HFF-Myc (cell line): ENCODE results near the gene NDUFAF8.
A peak's percentile ranks its signal among the peaks of the same experiment; 100 is the strongest.

ENCODE experiments used
- DNase-seq: peaks from one replicate; pipeline ENCODE4 v3.0.0-alpha.2; 2011; ENCODE audit warnings: low read depth; ENCODE audit errors: extremely low read depth
- H3K4me3 ChIP-seq: replicated peaks from 2 replicates; pipeline ENCODE4 v1.5.1; 2011; ENCODE audit warnings: low read depth, mild to moderate bottlenecking, control low read depth, low read length
- CTCF ChIP-seq: IDR thresholded peaks from 2 replicates; pipeline ENCODE4 v1.5.1; 2012; ENCODE audit warnings: mild to moderate bottlenecking, low read depth, low read length, control low read depth; ENCODE audit errors: missing control alignments

NDUFAF8 gene

DNA sequence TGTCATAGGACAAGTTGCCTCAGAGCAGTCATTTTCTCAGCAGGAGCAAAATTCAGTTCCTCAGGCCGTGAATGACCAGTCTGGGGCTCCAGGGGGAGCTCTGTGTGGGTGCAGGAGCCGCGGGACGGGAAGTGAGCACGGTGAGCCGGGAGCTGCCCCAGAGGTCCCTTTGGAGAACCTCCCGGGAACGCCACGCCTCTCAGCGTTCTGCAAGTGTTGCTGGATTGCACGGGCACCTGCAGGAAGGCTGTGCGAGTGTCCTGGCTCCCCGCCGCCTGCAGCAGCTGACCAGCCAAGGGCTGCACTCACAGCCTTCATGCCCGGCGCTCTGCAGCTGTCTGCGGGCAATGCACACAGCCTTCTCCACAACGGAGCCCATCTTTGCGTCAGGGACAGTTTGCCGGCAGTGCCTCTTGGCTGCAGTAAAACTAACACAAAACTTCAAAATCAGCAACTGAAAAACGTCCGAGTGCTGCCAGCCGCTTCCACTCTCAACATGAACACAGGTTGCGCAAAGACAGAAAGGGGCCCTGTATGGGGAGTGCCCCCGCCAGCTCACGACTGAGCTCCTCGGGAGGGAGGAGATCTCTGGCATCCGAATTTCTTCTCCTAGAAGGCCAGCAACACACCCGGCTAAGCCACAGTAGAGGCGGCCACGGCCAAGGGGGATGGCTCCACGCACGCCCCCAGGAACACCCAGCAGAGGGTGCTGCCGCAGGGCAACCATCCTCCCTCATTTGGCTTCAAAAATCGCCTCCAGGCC lies 16.0 kb downstream of the NDUFAF8 start:
- H3K4me3 ChIP-seq, result no peak overlapping the region
- TF ChIP-seq CTCF, result peak; percentile 77
- peak; percentile 32 for DNase-seq

- no peak overlapping the region for H3K4me3 ChIP-seq
- no peak for TF ChIP-seq CTCF
- no peak for DNase-seq
Measured at GRCh38 chr17:81256616-81257015, 17.5 kb downstream of the NDUFAF8 start.

DNA sequence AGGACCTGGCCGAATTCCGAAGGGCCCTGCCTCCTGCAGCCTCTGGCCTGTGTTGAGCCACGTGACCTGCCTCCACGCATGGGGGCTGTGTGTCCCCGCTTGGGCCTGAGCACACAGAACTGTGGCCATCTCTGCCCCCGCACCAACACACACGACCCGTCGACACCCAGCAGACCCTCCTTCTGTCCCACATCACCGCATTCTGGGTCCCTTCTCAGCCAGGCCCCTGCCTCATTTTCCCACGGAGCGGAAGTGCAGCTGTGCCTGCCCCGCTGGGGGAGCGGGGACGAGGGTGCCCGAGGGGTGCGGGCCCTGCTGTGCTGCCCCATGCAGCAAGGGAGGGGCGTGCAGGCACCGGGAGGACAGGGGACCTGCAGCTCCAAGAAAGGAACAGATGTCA lies 18.4 kb downstream of the NDUFAF8 start:
- no peak for DNase-seq
- no peak overlapping the region for H3K4me3 ChIP-seq
- no peak for TF ChIP-seq CTCF

GRCh38 chr17:81258292-81258691 lies 19.2 kb downstream of the NDUFAF8 start:
- TF ChIP-seq CTCF, result no peak
- no peak for DNase-seq
- H3K4me3 ChIP-seq, result no peak overlapping the region

GRCh38 chr17:81259058-81259605 lies 20.0 kb downstream of the NDUFAF8 start:
- no peak overlapping the region for H3K4me3 ChIP-seq
- DNase-seq, result no peak
- no peak for TF ChIP-seq CTCF

DNA sequence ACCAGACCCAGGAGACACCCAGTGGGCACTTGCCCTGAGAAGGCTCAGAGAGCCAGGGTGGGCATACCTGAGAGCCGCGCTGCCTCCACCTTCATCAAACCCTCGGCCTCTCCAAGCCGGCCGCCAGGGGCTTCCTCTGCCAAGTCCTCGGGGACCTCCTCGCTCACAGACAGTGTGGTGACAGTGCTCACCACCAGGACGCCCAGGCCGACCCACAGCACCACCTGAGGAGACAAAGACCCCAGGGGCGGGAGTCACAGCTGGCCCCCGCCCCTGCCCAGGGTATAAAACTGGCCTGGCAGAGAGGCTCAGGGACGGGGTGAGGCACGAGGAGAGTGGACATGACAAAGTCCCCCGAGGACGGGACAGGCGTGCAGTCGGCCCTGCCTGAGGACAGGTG lies 21.1 kb downstream of the NDUFAF8 start:
- no peak for TF ChIP-seq CTCF
- DNase-seq, result no peak
- H3K4me3 ChIP-seq, result no peak overlapping the region
